Activated T-cell treated with anti-CD3 and anti-CD28 coated beads for 4 hours (primary cell): Measurements from ENCODE around the gene EID2B.

Source experiments
- DNase-seq: peaks from one replicate; pipeline ENCODE4 v3.0.0-alpha.2; 2020

EID2B gene, protein sequence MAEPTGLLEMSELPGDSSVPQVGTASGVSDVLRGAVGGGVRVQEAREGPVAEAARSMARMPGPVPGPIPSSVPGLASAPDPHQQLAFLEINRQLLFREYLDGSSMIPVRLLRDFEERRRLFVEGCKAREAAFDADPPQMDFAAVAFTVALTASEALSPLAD

GRCh38 chr19:39532233-39533002 is at the start of gene EID2B:
TSS of gene EID2B (minus strand) at chr19:39532852. CDS start at chr19:39532802, 50 bp downstream.
- DNase-seq = peak; percentile 90

DNA sequence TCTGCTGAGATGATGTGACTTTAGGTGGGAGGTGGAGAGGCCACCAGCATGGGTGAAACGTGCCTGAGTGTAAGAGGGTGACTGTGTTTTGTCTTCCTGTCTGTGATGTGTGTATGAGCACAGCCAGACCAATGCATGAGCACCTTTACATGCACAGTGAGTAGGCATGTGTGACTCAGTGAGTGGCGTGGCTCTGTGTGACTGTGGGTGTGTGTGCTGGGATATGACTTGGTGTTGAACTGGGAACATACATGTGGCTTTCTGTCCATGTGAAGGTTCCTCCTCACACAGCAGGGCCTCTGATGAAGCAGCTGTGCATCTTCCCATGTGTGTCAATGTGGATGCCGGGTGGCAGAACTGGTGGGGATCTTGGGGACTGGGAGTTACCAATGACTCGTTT is 49.8 kb upstream of the EID2B start:
- DNase-seq = no peak

- DNase-seq = no peak
Observed at GRCh38 chr19:39568604-39569003, 36.0 kb upstream of the EID2B start.

DNA sequence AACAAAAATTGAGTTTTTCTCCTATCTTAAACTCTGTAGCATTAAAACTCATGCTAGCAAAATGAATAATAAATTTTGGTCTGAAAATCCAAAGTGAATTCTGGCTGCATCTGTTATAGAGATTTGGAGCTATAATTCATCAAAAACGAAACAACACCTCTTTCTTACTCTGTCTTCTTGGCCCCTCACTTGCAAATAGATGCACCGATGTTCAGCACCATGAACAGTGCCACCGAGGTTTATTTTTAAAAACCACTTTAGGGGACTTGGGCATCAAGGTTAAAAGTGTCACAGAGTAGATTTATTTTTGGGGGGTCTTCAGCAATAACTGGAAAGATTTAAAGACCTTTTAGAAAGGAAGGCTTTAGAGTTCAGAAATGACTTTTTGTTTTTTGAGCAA is 33.4 kb upstream of the EID2B start:
- DNase-seq = no peak

DNA sequence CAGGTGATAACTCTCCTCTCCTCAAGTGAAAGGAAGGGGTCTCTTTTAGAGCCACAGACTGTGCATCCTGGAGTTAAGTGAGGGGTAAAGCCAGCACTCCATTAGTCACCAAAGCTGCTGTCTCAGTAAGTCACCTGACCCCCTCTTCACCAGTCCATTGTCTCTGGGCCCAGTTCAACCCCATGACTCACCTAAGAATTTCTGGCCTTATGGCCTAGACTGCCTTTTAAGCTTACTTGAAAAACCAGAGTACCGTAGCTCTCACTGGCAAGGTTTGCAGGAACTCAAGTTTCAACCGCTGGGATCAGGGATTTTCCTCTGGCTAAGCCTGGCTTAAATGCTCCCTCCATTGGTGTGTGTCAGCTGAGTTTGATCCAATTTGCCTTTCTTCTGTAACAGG is 30.8 kb upstream of the EID2B start:
- DNase-seq = no peak

GRCh38 chr19:39558624-39559117 is 26.0 kb upstream of the EID2B start:
- no peak for DNase-seq

DNA sequence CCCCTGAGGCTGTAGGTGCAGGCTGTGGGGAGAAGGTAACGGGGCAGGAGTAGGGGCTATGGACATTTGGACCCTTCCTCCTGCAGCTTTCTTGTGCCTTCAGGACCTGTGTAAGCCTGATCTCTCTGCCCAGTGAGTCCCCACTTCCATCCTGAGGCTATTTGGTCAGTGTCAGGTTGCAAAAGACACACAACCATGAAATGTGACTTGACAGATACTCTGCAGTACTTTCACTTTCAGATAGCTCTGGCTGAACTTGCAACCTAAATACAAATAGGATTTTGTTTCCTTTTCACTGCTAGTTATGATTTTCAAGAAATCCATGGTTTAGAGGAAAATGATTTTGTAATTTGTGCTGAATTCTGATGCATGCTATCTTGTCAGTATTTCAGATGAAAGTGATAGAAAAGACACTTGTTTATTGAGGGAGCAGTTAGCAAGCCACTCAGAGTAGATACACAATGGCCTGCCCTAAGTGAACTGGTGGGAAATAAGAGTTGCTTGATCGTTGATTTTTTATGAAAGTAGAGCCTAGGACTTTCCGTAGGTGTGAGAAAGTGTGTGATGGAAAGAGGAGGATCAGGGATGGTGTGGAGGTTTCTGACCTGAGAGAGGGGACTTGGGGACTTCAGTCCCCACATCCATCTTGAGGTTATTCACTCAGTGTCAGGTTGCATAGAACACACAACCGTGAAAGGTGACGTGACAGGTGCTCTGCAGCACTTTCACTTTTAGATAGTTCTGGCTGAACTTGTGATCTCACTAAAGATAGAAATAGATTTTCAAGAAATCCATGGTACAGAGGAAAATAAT is 25.4 kb upstream of the EID2B start:
- no peak for DNase-seq

GRCh38 chr19:39555883-39556282 is 23.2 kb upstream of the EID2B start:
- DNase-seq = no peak

- DNase-seq = no peak
Observed at GRCh38 chr19:39554701-39555311, 22.2 kb upstream of the EID2B start.

DNA sequence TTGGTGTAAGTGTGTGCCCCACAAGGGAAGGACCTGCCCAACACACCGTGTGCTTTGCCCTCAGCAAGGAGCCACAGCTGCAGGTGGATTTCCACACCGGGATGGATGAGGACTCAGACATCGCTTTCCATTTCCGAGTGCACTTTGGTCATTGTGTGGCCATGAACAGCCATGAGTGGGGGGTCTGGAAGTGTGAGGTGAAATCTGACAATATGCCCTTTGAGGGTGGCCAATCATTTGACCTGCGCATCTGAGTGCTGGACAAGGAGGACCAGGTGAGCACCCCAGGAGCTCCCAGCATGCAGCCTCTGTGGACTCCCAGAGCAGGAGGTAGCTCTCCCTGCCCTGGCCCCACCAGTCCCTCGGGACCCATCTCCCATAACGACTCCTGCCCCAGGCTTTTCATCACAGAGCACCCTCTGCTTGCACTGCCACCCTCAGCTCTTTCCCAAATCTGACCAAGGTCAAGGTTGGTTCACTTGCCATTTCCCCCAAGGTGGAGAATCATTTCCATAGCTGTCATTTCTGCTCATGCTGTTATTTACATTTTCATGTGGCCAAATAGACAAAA is 20.5 kb upstream of the EID2B start:
- no peak for DNase-seq

- DNase-seq = no peak
Observed at GRCh38 chr19:39550197-39550596, 17.5 kb upstream of the EID2B start.

GRCh38 chr19:39546599-39546998 is 13.9 kb upstream of the EID2B start:
- DNase-seq = no peak

DNA sequence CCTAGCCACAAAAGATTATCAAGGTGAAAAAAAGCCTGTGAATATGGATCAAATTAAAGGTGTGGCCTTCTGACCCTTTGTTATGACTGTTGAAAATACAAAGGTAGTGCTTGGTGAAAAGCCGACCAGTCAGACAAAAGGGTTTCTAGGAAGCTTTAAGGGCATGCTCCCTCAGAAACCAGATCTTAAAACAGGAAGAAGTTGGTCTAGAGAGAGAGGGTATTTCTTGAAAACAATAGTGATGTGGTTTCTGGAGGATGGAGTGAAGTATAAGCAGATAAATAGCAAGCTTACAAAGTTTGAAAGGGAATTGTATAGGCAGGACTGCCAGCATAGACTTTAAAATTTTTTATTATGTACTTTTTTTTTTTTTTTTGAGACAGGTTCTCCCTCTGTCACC is 12.3 kb upstream of the EID2B start:
- no peak for DNase-seq

GRCh38 chr19:39544226-39544903 is 11.7 kb upstream of the EID2B start:
- no peak for DNase-seq

DNA sequence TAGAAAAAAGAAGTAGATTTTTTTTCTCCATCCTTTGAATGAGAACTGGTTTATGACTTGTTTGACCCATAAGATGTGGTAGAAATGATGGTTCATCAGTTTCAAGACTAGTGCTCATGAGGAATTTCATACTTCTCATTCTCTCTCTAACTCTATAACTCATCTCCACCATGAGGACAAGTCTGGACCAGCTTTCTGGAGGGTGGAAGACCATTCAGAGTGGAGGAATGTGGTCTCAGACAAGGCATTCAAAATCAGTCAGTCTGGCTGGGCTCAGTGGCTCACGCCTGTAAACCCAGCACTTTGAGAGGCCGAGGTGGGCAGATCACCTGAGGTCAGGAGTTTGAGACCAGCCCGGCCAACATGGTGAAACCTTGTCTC is 10.8 kb upstream of the EID2B start:
- no peak for DNase-seq

DNA sequence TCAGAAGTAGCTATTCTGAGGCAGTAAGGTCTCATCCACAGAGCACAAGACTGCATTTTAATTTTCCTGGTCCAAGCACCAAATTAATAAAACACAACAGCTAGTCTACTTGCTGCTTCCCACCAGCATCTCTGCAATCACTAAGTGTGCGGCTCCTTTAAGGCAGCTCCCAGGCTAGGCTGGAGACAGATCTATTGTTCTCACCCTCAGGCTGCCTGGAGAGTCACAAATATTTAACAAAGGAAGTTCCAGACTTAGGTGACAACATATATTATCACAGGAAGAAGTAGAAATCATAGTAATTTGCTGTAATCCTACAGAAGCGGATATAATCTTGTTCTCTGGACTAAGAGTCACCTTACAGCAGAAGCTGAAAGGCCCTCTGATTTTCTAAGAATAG is 9.6 kb upstream of the EID2B start:
- no peak for DNase-seq

GRCh38 chr19:39540333-39540673 is 7.7 kb upstream of the EID2B start:
- DNase-seq = no peak

- peak; percentile 92 for DNase-seq
Observed at GRCh38 chr19:39539518-39540332, 7.1 kb upstream of the EID2B start, which contains the start of gene EID2. TSS of gene EID2 (minus strand) at chr19:39540161. CDS start at chr19:39540079, 82 bp downstream.

- DNase-seq = no peak
Observed at GRCh38 chr19:39539165-39539517, 6.5 kb upstream of the EID2B start.

DNA sequence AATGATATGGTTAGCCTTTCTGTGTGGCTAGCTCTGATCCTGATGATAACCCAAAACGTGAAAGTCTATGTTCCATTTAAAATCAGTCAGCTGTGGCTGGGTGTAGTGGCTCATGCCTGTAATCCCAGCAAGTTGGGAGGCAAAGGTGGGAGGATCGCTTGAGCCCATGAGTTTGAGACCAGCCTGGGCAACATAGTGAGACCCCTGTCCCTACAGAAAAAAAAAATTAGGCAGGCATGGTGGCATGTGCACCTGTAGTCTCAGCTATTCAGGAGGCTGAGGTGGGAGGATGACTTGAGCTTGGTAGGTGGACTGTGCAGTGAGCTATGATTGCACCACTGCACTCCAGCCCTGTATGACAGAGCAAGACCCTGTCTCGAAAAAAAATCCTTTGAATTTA is 1.1 kb upstream of the EID2B start:
- no peak for DNase-seq

DNA sequence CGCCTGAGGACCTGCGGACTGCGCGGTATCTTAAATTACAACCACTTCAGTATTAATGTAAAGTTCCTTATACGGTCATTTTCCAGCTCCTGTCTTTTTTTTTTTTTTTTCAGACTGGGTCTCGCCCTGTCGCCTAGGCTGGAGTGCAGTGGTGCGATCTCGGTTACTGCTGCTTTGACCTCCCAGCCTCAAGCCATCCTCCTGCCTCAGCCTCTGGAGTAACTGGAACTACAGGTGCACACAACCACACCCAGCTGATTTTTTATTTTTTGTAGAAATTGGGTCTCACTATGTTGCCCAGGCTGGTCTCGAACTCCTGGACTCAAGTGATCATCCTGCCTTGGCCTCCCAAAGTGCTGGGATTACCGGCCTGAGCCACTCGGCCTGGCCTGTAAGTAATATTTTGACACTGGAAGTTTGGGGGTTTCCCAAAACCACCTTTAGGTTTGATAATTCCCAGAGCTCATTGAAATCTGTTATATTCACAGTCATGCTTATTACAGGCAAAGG is 406 bp upstream of the EID2B start:
- no peak for DNase-seq
